Neural progenitor cell (in vitro differentiated cells): Measurements from ENCODE around the gene TLN1. TPM values are rescaled to one million over a fixed set of nuclear protein-coding genes. Genes with fewer than 3 reads are reported as not detected.

ENCODE experiments used
- DNase-seq: peaks from one replicate; pipeline ENCODE4 v3.0.0-alpha.2; 2016; ENCODE audit warnings: low spot score
- H2AFZ ChIP-seq: fragments of 200-600 bp; sonication (generic); replicated peaks from 2 replicates; pipeline ENCODE4 v1.6.1; 2016; ENCODE audit warnings: antibody characterized with exemption
- H3F3A ChIP-seq: fragments of 200-600 bp; sonication (generic); 2 replicates; pipeline ENCODE4 v1.6.1; 2016; ENCODE audit warnings: antibody characterized with exemption, low read depth
- H3K27ac ChIP-seq: fragments of 200-600 bp; sonication (generic); 2 replicates; pipeline ENCODE4 v1.5.1; 2016; ENCODE audit warnings: mild to moderate bottlenecking
- H3K27me3 ChIP-seq: fragments of 200-600 bp; sonication (generic); 2 replicates; pipeline ENCODE4 v1.6.1; 2016; ENCODE audit warnings: mild to moderate bottlenecking, moderate library complexity
- H3K36me3 ChIP-seq: fragments of 200-600 bp; sonication (generic); 2 replicates; pipeline ENCODE4 v1.5.1; 2016
- H3K4me1 ChIP-seq: fragments of 200-600 bp; sonication (generic); 2 replicates; pipeline ENCODE4 v1.6.1; 2016; ENCODE audit warnings: mixed run types
- H3K4me2 ChIP-seq: fragments of 200-600 bp; sonication (generic); 2 replicates; pipeline ENCODE4 v1.6.1; 2016
- H3K4me3 ChIP-seq: fragments of 200-600 bp; sonication (generic); 2 replicates; pipeline ENCODE4 v1.5.1; 2016
- H3K79me2 ChIP-seq: fragments of 200-600 bp; sonication (generic); 2 replicates; pipeline ENCODE4 v1.6.1; 2016; ENCODE audit warnings: low read depth
- H3K9ac ChIP-seq: fragments of 200-600 bp; sonication (generic); 2 replicates; pipeline ENCODE4 v1.6.1; 2016
- H3K9me3 ChIP-seq: fragments of 200-600 bp; sonication (generic); 2 replicates; pipeline ENCODE4 v1.5.1; 2016; ENCODE audit warnings: low read depth
- H4K20me1 ChIP-seq: fragments of 200-600 bp; sonication (generic); 2 replicates; pipeline ENCODE4 v1.6.1; 2016; ENCODE audit warnings: low read depth
- H3K27ac Mint-ChIP-seq: 3 replicates; pipeline ENCODE4 v1.8.0; 2021; ENCODE audit warnings: mixed read lengths
- H3K27me3 Mint-ChIP-seq: 2 replicates; pipeline ENCODE4 v1.8.0; 2022; ENCODE audit warnings: low read depth, mild to moderate bottlenecking, inconsistent platforms, moderate library complexity, mixed read lengths; ENCODE audit not compliant: insufficient read depth
- H3K36me3 Mint-ChIP-seq: 3 replicates; pipeline ENCODE4 v1.8.0; 2021; ENCODE audit warnings: mixed read lengths
- H3K4me1 Mint-ChIP-seq: 3 replicates; pipeline ENCODE4 v1.8.0; 2021; ENCODE audit warnings: mixed read lengths
- H3K4me3 Mint-ChIP-seq: 3 replicates; pipeline ENCODE4 v1.8.0; 2021; ENCODE audit warnings: mild to moderate bottlenecking, moderate library complexity, mixed read lengths
- H3K9me3 Mint-ChIP-seq: 3 replicates; pipeline ENCODE4 v1.8.0; 2020; ENCODE audit warnings: mixed read lengths
- EZH2 ChIP-seq: fragments of 200-600 bp; sonication (generic); IDR thresholded peaks from 2 replicates; pipeline ENCODE4 v1.6.1; 2017; ENCODE audit warnings: antibody characterized with exemption, mild to moderate bottlenecking, moderate library complexity
- EZH2phosphoT487 ChIP-seq: fragments of 200-600 bp; sonication (generic); IDR thresholded peaks from 2 replicates; pipeline ENCODE4 v1.6.1; 2017; ENCODE audit warnings: antibody characterized with exemption
- total RNA-seq: library from RNA; depleted of rRNA; stranded (reverse); fragments of >200 nt; gene quantifications from 2 replicates; pipeline ENCODE4 v1.2.3, GENCODE V29; 2015; ENCODE audit warnings: low replicate concordance
- TF ChIP-seq, protein P1 (sequence below): fragments of 200-600 bp; sonication (generic); IDR thresholded peaks from 2 replicates; pipeline ENCODE4 v1.5.1; 2017; ENCODE audit warnings: antibody characterized with exemption, mild to moderate bottlenecking

Gene TLN1
- total RNA-seq, 1 donor from 2014 or later: 36.7 TPM

DNA sequence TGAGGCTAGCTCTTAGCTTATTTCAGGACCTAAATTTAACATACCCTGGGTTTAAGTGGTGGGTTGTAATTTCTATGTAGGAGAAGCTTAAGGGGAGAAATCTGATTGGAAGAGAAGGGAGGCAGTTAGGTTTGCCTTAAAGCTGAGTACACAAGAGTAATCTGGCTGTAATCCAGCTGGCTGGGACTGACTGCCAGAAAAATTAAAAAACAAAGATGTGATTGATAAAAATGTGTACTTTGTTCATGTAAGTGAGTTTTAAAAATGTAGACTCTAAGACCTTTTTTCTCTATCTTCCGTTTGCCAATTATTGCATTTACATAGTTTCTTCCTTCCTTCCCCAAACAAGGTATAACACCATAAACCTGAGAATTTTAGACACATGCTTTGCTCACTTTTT lies 39.5 kb upstream of the TLN1 start:
- Mint-ChIP-seq H3K9me3 (no peaks in the 10 kb centered on the region), H3K27ac (no peak overlapping the region), H3K36me3 (no peaks in the 10 kb centered on the region), H3K4me3 (no peak overlapping the region), H3K4me1 (peaks cover 17% of the 10 kb centered on the region), H3K27me3 (no peaks in the 10 kb centered on the region)
- Histone ChIP-seq H3K79me2 (no peaks in the 10 kb centered on the region), H3F3A (peaks cover 17% of the 10 kb centered on the region), H3K9me3 (no peaks in the 10 kb centered on the region), H3K4me2 (no peak overlapping the region), H2AFZ (no peak overlapping the region), H3K27me3 (no peaks in the 10 kb centered on the region), H3K27ac (no peak overlapping the region), H3K36me3 (no peaks in the 10 kb centered on the region), H3K4me3 (no peak overlapping the region), H4K20me1 (peaks cover 40% of the 10 kb centered on the region), H3K4me1 (peaks cover 18% of the 10 kb centered on the region), H3K9ac (no peak overlapping the region)
- DNase-seq: no peak
- TF ChIP-seq EZH2 (no peak), EZH2phosphoT487 (no peak)
- TF ChIP-seq, protein P1, sequence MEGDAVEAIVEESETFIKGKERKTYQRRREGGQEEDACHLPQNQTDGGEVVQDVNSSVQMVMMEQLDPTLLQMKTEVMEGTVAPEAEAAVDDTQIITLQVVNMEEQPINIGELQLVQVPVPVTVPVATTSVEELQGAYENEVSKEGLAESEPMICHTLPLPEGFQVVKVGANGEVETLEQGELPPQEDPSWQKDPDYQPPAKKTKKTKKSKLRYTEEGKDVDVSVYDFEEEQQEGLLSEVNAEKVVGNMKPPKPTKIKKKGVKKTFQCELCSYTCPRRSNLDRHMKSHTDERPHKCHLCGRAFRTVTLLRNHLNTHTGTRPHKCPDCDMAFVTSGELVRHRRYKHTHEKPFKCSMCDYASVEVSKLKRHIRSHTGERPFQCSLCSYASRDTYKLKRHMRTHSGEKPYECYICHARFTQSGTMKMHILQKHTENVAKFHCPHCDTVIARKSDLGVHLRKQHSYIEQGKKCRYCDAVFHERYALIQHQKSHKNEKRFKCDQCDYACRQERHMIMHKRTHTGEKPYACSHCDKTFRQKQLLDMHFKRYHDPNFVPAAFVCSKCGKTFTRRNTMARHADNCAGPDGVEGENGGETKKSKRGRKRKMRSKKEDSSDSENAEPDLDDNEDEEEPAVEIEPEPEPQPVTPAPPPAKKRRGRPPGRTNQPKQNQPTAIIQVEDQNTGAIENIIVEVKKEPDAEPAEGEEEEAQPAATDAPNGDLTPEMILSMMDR: no peak

DNA sequence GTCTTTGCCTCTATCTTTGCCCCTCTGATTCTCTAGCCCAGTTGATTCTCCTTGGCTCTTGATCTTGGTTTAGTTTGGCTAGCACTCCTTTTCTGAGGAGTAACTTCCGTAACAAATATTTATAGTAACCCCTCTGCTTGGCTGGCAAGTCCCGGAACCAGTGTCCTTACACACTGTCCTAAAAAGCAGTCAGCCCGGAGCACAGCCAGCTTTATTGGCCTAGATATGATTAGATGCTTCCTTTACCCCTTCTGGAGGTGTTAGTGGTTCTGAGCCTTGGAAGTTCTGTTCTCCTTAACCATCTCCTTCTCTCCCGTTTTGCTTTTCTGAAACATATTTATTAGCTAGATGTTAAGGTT lies 39.1 kb upstream of the TLN1 start:
- no peak overlapping the region for H3K9ac ChIP-seq
- H3K27me3 Mint-ChIP-seq: no peaks in the 10 kb centered on the region
- H3K27ac Mint-ChIP-seq: no peak overlapping the region

DNA sequence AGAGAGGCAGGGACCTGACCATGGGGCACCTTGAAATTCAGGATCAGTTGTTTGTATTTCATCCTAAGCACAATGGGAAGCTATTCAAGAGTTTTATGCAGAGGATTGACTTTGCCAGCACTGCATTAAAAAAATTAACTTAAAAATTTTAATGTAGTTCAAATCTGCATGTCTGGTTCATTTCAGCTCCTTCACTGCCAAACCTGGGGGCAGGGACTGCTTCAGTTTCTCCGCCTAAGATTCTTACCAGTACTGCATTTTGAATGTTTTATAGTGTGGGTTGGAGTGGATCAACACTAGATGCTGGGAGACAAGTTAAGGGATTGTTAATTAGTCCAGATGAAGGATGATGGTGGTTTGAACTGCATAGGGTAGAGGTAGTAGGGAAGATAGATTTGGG lies 37.8 kb upstream of the TLN1 start:
- Histone ChIP-seq H3K9ac (no peak overlapping the region), H4K20me1 (peaks cover 24% of the 10 kb centered on the region), H3K9me3 (no peaks in the 10 kb centered on the region), H3K4me1 (peaks cover 3% of the 10 kb centered on the region), H3F3A (peaks cover 5% of the 10 kb centered on the region), H3K4me2 (no peak overlapping the region), H2AFZ (no peak overlapping the region), H3K36me3 (no peaks in the 10 kb centered on the region), H3K4me3 (no peak overlapping the region), H3K27ac (no peak overlapping the region), H3K79me2 (peaks cover 11% of the 10 kb centered on the region), H3K27me3 (no peaks in the 10 kb centered on the region)
- H3K9me3 Mint-ChIP-seq: no peaks in the 10 kb centered on the region
- no peak for DNase-seq
- no peak overlapping the region for H3K4me3 Mint-ChIP-seq
- no peak overlapping the region for H3K27ac Mint-ChIP-seq
- H3K4me1 Mint-ChIP-seq: no peaks in the 10 kb centered on the region
- no peaks in the 10 kb centered on the region for H3K36me3 Mint-ChIP-seq
- no peak for TF ChIP-seq EZH2
- TF ChIP-seq EZH2phosphoT487: no peak
- TF ChIP-seq, protein P1: no peak
- no peaks in the 10 kb centered on the region for H3K27me3 Mint-ChIP-seq

More for the DNA sequence above, 39.1 kb upstream of the TLN1 start:
- TF ChIP-seq EZH2 (no peak), EZH2phosphoT487 (no peak)
- TF ChIP-seq, protein P1: no peak
- peaks cover 16% of the 10 kb centered on the region for H3K4me1 ChIP-seq
- no peaks in the 10 kb centered on the region for H3K9me3 Mint-ChIP-seq
- no peak overlapping the region for H3K4me3 Mint-ChIP-seq
- no peaks in the 10 kb centered on the region for H3K27me3 ChIP-seq
- H2AFZ ChIP-seq: no peak overlapping the region
- H3K79me2 ChIP-seq: no peaks in the 10 kb centered on the region
- H3K4me2 ChIP-seq: no peak overlapping the region
- no peaks in the 10 kb centered on the region for H3K36me3 Mint-ChIP-seq
- peaks cover 37% of the 10 kb centered on the region for H4K20me1 ChIP-seq
- H3K27ac ChIP-seq: no peak overlapping the region
- no peaks in the 10 kb centered on the region for H3K9me3 ChIP-seq
- H3K36me3 ChIP-seq: no peaks in the 10 kb centered on the region
- peaks cover 12% of the 10 kb centered on the region for H3K4me1 Mint-ChIP-seq
- peaks cover 15% of the 10 kb centered on the region for H3F3A ChIP-seq
- no peak overlapping the region for H3K4me3 ChIP-seq
- no peak for DNase-seq
